ENCODE measurements around the gene APOC1.

The APOC1 gene

DNA sequence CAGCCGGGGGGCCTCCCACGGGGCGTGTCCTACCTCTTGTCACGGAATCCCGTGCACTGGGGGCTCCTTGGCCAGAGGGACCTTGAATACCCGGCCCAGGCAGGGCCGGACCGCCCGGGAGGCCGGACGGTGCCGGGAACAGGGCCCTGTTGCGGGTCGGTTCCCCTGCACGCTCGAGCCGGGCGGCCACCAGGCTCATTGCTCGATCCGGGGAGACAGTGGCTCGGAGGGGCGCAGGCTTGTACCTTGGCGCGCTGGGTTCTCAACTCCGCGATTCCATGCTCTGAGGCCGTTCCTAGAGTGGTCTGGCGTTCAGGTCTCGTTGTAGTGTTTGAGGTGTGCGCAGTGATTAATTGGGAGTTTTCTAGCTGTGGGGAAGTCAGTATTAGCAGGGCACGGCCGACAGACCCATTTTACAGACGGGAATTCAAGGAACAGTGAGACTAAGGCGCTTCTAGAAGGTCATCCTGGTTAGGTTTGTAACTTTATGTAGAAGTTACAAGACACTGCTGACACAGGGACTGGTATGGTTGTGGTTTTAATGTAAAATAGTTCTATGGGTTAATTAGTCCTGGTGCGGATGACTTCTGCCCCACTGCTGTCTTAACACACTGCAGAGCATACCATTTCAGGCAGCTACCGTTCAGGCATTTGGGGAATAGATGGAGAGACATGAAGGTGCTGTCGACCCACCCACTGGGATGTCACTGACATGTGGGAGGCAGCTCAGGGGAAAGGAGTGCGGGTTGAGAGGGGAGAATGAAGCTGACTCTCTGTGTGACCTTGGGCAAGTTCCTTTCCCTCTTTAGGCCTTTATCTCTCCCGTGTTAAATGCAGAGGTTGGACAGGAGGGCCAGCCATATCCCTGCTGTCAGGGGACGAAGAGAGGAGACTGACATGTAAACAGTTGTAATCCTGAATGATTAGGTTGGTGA, 41.4 kb downstream of the APOC1 start:
- no peak for DNase-seq (ENCODE audit: low read depth)

DNA sequence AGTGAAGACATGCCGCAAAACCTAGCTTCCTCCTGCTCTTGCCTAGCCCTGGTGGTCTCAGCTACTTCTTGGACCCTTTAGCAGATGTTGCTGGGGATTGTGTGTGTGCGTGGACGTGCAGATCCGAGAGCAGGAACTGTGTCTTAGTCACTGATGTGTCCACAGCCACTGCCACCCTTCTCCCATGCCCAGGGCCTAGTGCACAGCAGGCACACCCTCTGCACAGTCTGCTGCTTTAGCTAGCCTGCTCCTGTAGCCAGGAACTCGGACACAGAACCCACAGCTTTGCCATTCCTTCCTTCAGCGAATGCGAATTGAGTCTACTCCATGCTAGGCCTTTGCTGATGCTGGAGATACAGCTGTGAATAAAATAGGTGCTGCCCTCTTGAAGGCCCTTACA, 43.1 kb downstream of the APOC1 start:
- no peak for DNase-seq (ENCODE audit: low read depth)

DNA sequence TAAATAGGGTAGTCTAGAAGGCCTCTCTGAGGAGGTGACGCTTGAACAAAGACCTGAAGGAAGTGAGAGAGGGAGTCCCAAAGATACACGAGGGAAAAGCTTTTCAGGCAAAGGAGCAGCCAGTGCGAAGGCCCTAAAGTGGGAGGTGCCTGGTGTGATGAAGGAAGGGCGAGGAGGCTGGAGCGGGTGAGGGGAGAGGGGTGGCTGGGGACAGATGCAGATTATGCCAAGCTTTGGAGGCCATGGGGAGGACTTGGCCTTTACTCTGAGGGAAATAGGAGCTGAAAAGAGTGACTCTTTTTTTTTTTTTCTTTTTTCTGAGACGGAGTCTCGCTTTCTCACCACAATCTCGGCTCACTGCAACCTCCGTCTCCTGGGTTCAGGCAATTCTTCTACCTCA, 43.7 kb downstream of the APOC1 start:
- no peak for DNase-seq (ENCODE audit: low read depth)

DNA sequence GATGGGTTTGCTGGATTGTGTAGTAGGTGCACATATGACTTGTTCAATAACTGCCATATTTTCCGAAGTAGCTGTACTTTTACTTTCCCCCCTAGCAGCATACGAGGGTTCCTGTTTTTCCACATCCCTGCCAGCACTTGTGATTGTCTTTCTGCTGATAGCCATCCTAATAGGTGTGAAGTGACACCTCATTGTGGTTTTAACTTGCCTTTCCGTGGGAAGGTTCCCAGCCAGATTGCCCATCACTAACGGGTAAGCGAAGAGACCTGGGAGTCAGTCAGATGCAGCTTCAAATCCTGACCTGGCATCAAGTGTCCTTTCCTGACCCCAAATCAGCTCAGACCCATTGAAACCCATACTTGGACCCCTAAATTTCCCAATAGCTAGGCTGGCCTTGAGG, 45.3 kb downstream of the APOC1 start:
- no peak for DNase-seq (ENCODE audit: low read depth)

DNA sequence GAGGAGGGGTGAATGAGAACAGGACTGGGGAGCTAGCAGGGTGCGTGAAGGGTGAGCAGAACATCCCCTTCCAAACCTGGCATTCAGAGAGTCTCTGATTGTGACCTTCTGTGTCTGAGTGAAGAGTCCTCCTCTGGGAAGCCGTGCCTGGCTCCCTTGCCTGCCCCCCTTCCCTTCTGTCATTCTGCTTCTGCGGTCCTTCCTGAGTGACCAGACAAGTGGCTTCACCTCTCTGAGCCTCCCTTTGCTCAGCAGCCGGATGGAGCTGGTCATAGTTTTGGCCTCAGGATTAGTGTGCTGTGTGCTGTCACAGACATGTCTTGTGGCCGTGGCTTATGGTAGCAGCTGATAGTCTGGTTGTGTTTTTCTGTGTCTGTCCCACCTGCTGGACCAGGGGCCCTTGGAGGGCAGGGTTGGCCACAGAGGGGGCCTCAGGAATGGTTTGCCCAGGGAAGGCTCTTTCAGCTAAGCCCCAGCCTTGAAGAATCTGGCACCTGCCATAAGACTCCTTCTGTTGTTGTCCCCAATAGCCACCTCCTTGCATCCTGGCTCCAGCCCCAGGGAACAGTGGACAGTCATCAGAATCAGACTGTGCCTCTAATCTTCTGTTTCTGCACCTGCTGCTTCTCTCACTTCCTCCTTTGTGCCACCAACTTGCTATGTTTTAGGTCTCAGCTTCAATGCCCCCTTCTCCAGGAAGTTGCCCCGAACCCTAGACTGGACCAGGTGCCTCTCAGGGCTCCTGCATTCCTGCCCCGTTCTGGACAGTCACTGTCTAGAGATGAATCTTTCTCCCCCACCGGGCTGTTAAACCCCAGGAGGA, 46.7 kb downstream of the APOC1 start:
- no peak for DNase-seq (ENCODE audit: low read depth)

DNA sequence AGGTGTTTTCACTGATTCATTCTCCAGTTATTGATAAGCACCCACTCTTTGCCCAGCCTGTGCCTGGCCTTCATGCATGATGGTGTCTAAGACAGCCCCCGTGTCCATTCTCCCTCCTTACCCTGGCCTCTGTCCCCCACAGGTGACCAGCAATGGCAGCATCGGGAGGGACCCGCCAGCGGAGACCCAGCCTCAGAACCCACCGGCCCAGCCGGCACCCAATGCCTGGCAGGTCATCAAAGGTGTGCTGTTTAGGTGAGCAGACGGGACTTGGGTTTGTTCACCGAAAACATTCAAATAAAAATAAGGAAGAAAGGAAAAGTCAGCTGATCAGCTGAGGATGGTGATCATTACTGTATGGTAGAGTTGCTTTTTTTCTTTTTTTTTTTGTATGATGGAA, 47.4 kb downstream of the APOC1 start:
- DNase-seq (ENCODE audit: low read depth) = no peak

DNA sequence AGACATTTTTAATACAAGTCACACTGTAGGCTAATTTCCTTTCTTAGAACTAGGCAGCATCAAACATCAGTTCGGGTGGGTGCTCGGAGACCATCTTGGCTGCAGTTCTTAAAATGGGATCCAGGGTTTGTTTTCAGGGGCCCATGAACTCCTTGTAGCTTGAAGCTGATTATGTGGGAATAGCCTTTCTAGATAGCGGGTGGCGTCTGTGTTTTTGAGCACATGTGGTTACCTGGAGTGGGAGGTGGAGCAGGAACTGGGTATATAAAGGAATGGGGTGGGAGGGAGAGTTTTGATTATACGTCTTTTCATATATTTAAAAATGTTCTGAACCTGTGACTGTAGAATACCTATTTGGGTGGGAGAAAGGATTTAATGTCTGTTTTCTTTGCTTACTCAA, 53.7 kb downstream of the APOC1 start:
- DNase-seq (ENCODE audit: low read depth) = no peak

DNA sequence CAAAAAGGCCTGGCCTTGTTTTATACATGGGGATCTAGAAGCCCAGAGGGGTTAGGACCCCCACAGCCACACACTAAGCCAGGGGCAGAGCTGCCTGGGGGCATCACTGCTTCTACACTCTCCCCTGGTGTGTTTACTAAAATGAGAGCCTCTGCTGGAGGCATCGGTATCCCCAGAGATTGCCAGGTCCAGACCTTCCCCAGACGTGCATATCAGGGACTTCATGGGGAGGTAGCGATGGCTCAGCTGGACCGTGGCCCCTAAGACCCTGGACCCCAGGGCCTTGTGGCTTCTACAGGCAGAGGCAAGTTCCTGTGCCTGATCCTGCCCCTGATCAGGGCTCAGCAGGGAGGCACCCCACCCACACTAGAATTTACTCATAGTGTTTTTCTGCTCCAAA, 54.3 kb downstream of the APOC1 start:
- no peak for DNase-seq (ENCODE audit: low read depth)

Data from GM04504 (cell line).